Neural progenitor cell (in vitro differentiated cells): ENCODE results near the gene CD180.

Experiments used
- EZH2 ChIP-seq: fragments of 200-600 bp; sonication (generic); IDR thresholded peaks from 2 replicates; pipeline ENCODE4 v1.6.1; 2017; ENCODE audit warnings: antibody characterized with exemption, mild to moderate bottlenecking, moderate library complexity
- EZH2phosphoT487 ChIP-seq: fragments of 200-600 bp; sonication (generic); IDR thresholded peaks from 2 replicates; pipeline ENCODE4 v1.6.1; 2017; ENCODE audit warnings: antibody characterized with exemption
- TF ChIP-seq, protein P1 (sequence below): fragments of 200-600 bp; sonication (generic); IDR thresholded peaks from 2 replicates; pipeline ENCODE4 v1.5.1; 2017; ENCODE audit warnings: antibody characterized with exemption, mild to moderate bottlenecking

- TF ChIP-seq EZH2 (no peak), EZH2phosphoT487 (no peak)
- TF ChIP-seq, protein P1, sequence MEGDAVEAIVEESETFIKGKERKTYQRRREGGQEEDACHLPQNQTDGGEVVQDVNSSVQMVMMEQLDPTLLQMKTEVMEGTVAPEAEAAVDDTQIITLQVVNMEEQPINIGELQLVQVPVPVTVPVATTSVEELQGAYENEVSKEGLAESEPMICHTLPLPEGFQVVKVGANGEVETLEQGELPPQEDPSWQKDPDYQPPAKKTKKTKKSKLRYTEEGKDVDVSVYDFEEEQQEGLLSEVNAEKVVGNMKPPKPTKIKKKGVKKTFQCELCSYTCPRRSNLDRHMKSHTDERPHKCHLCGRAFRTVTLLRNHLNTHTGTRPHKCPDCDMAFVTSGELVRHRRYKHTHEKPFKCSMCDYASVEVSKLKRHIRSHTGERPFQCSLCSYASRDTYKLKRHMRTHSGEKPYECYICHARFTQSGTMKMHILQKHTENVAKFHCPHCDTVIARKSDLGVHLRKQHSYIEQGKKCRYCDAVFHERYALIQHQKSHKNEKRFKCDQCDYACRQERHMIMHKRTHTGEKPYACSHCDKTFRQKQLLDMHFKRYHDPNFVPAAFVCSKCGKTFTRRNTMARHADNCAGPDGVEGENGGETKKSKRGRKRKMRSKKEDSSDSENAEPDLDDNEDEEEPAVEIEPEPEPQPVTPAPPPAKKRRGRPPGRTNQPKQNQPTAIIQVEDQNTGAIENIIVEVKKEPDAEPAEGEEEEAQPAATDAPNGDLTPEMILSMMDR, result no peak
These were observed 19.7 kb downstream of the CD180 start for GRCh38 chr5:67176936-67177335.
